ENCODE data around the gene IFNGR1. TPM values are rescaled to one million over a fixed set of nuclear protein-coding genes. Genes with fewer than 3 reads are reported as not detected.

Gene IFNGR1
- total RNA-seq, 1 donor = 45.3 TPM

DNA sequence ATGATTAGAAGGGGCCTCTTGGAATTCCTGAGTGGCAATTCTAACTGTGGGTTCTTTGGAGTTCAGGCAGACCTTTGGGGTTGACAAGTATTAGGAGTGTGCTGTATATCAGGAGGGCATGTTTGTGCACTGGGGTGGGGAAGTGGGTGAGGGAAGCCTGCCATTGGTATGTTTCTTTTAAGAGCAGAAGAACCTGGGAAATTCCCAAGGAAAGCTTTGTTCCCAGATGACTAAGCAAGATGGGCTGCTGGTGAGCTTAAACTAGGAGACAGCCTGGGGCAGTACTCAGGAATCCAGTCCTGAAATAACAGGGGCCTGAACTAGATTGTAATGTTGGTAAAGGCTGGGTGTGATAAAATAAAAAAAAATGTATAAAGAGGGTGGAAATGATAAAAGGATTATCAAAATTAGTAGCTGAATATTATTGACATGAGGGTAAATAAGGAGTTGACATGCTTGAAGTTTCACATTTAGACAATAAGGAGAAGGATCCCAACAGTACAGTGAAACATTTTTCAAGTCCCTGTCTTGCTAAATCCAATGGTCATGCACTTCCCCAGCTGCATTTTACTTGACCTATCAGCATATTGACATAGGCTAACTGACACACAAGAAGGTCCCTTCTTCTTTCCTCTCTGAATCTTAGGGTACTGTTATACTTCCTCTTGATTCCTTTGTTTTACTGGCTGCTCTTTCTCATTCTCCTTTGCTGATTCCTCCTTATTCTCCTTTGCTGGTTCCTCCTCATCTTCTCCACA is 18.4 kb upstream of the IFNGR1 start:
- no peak overlapping the region for H3K4me3 ChIP-seq (ENCODE audit: low read depth, low read length)
- TF ChIP-seq, protein P1, sequence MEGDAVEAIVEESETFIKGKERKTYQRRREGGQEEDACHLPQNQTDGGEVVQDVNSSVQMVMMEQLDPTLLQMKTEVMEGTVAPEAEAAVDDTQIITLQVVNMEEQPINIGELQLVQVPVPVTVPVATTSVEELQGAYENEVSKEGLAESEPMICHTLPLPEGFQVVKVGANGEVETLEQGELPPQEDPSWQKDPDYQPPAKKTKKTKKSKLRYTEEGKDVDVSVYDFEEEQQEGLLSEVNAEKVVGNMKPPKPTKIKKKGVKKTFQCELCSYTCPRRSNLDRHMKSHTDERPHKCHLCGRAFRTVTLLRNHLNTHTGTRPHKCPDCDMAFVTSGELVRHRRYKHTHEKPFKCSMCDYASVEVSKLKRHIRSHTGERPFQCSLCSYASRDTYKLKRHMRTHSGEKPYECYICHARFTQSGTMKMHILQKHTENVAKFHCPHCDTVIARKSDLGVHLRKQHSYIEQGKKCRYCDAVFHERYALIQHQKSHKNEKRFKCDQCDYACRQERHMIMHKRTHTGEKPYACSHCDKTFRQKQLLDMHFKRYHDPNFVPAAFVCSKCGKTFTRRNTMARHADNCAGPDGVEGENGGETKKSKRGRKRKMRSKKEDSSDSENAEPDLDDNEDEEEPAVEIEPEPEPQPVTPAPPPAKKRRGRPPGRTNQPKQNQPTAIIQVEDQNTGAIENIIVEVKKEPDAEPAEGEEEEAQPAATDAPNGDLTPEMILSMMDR (IDR thresholded peaks at IDR 0.05; ENCODE audit: insufficient read depth, low read length) = no peak
- peak; percentile 90 for DNase-seq (ENCODE audit: low read depth)

DNA sequence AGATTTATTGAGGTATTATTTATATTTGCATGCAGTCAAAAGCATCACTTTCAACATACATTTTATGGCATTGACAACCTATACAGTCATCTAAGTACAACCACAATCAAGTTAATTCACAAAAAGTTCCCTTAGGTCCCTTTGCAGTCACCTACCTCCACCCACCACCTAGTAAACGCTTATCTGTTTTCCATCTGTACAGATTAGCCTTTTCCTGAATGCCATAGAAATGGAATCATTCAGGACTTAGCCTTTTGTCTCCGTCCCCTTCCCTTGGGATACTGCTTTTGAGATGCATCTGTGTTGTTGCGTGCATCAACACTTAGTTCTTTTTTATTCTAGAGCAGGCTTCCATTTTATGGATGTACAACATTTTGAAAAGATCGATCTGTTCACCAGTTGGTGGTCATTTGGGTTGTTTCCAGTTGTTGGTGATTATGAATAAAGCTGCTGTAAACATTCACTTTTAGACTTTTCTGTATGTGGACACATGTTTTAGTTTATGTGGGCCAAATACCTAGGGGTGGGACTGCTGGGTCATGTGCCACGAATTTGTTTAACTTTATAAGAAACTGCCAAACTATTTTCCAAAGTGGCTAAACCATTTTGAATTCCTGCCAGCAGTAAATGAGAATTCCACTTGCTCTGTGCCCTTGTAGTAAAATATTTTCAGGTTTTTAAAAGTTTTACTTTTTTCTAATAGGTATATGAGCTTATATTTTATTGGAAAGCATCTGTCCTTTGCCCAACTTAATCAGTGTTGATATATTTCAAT is 17.6 kb upstream of the IFNGR1 start:
- peak; percentile 62 for DNase-seq (ENCODE audit: low read depth)
- H3K4me3 ChIP-seq (ENCODE audit: low read depth, low read length) = no peak overlapping the region
- TF ChIP-seq, protein P1 (IDR thresholded peaks at IDR 0.05; ENCODE audit: insufficient read depth, low read length) = no peak

DNA sequence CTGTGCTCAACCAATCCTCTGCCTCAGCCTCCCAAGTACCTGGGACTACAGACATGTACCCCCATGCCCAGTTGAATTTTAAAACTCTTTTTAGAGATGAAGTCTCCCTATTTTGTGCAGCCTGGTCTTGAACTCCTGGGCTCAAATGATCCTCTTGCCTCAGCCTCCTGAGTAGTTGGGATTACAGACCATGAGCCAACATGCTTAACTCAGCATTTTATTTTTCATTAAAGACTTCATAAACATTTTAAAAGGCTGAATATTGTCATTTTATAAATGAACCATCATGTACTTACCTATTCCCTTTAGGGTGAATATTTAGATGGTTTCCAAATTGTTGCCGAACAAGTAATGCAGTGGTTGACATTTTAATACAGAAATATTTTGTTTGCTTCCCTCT is 16.5 kb upstream of the IFNGR1 start:
- TF ChIP-seq, protein P1 (IDR thresholded peaks at IDR 0.05; ENCODE audit: insufficient read depth, low read length) = no peak
- H3K4me3 ChIP-seq (ENCODE audit: low read depth, low read length) = no peak overlapping the region
- no peak for DNase-seq (ENCODE audit: low read depth)

DNA sequence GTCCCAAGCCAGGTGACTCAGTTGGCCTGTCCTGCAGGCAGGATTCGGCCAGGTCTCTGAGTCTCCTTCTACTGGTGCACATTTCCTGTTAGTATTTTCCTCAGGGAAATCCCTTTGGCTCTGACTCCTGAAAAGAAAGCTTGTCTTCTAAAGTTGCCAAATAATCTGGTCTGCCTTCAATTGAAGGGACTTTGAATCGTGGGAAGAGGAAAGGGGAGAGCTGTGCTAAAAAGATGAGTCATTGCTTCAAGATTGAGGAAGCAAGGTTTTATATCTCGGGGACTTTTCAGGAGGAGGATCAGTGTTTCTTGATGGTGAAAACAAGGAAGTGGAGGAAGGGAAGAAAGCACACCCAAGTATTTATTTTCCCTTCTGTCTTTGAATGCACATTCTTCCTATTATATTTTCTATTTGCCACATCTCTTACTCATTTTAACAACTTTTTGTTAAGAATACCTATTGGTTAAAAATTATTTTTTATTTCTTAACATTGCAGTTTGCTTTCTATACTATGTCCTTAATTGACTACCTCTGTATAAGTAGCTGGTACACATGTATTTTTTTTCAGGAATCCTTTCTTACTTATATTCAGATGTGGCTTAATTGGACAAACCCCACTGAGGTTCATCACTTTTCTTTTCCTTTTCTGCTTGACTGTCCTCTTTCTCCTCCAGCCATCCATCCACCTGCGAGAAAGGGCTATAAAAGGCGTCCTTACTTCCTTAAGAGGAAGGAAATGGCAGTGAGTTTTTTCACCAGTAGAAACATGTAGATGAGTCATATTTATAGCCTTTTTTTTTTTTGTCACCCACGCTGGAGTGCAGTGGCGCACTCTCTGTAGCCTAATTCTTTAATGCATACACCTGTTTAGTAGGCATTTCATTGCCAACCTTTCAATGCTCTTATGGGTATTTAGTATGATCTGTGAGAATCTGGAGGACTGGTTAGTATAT is 15.0 kb upstream of the IFNGR1 start:
- DNase-seq (ENCODE audit: low read depth) = peak; percentile 96
- H3K4me3 ChIP-seq (ENCODE audit: low read depth, low read length) = no peak overlapping the region
- TF ChIP-seq, protein P1 (IDR thresholded peaks at IDR 0.05; ENCODE audit: insufficient read depth, low read length) = no peak

DNA sequence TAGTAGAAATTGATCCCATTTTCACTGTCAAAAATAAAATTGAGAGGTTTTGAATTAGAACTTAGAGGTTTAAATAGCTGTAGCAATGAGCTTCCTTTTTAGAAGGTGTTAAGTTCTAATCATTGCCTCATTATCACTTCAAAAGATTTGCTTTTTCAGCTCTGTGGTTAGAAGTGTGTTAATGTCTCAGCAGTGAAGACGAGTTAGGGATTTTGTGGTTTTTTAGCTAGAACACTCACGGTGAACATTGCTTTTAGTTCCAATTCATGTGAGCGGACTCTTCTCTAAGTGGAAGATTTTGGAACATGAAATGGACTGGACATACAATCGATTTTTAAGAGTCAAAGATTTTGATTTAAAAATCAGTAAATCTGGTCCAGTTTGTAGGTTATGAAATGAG is 12.7 kb upstream of the IFNGR1 start:
- TF ChIP-seq, protein P1 (IDR thresholded peaks at IDR 0.05; ENCODE audit: insufficient read depth, low read length) = no peak
- no peak for DNase-seq (ENCODE audit: low read depth)
- H3K4me3 ChIP-seq (ENCODE audit: low read depth, low read length) = no peak overlapping the region

DNA sequence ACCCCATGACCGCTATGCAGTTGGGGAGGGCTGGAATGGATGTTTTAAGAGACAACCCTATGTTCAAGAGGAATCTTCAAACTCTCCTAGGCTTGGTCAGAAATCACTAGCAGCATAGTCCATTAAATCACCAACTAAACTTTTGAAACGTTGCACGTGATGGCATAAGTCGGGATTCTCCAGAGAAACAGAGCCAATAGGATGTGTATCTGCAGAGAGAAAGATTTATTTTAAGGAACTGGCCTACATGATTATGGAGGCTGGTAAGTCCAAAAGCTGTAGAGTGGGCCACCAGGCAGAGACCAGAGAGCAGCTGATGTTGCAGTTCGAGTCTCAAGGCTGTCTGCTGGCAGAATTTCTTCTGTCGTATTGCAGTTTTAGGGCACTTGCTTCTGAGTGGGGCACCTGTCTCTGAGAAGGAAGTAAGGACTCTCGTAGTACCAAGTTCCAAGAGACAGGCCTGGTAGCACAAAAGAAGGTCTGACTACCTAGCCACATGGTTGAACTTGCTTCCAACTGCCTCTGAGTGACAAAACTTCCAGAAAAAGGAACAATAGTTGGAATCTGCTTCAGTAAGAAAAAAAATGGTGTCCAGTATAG is 11.9 kb upstream of the IFNGR1 start:
- TF ChIP-seq, protein P1 (IDR thresholded peaks at IDR 0.05; ENCODE audit: insufficient read depth, low read length) = no peak
- DNase-seq (ENCODE audit: low read depth) = no peak
- H3K4me3 ChIP-seq (ENCODE audit: low read depth, low read length) = no peak overlapping the region

Data from fibroblast of the aortic adventitia (primary cell).